ENCODE results near the gene AHDC1.
"Not testable (repeated sequence)": the region's sequence is repeated elsewhere in the genome, so short reads cannot be mapped to it uniquely, and the experiment has no call there.

The AHDC1 gene

DNA sequence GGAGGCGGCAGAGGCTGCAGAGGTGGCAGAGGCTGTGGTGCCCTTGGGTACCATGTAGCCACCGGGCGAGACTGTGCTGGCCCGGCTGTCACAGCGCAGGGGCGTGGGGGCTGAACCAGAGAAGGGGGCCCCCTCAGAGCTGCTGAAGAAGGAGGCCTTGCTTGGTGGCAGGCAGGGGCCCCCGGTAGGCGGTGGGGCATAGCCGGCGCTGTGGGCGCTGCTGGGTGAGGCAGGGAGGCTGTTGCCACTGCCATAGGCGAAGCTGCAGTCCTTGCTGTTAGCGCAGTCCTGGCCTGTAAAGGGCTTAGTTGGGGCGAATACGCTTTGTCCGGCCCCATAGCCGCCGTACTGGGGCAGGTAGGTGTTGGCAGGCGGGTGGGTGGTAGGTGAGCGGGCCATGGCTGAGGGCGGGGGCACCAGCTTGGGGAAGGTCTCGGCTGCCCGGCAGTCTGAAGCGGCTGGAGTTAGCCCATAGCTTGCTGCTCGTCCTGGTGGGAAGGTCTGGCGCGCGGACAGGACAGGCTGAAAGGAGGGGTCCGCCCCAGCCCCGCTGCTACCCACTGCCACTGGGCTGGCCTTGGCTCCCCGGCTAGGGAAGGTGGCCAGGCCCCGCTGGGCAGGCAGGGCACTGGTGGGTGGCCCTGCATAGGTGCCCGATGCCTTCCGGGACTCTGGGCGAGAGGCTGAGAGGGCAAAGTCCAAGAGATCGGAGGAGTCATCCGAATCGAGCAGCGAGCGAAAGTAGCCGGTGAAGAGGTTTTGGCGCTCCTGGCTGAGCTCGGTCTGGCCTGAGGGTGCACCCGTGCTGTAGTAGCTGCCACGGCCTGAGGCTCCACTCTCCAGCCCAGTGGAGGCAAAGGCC lies 54.9 kb downstream of the AHDC1 start:
- DNase-seq = no peak

DNA sequence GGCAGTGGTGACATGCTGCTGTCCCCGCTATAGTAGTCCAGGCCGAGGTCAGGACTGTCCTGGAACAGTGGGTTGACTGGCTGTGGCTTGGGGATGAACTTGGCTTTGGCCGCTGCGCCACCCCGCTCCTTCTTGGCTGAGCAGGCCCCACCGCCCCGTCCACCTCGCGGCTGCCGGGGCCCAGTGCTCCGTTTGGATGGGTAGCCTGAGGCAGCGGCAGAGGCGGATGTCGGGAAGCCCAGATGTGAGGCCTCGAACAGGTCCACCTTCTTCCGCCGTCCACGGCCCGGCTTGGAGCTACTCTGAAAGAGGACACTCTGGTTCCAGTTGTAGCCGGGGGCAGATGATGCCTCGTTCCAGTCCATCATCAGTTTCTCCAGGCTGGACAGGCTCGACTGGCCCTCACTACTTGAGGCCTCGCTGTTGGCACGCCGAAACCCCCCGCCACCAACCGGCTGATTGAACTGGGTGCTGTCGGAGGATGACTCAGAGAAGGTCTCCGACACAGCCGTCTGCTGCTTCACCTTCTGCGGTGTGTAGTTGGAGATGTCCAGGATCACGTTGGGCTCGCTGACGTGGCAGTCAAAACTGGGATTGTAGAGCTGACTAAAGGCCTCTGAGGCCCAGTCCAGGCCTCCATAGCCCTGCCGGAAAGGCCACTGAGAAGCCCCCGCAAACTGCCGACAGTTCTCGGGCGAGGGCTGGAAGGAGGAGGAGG lies 55.6 kb downstream of the AHDC1 start:
- DNase-seq = no peak

DNA sequence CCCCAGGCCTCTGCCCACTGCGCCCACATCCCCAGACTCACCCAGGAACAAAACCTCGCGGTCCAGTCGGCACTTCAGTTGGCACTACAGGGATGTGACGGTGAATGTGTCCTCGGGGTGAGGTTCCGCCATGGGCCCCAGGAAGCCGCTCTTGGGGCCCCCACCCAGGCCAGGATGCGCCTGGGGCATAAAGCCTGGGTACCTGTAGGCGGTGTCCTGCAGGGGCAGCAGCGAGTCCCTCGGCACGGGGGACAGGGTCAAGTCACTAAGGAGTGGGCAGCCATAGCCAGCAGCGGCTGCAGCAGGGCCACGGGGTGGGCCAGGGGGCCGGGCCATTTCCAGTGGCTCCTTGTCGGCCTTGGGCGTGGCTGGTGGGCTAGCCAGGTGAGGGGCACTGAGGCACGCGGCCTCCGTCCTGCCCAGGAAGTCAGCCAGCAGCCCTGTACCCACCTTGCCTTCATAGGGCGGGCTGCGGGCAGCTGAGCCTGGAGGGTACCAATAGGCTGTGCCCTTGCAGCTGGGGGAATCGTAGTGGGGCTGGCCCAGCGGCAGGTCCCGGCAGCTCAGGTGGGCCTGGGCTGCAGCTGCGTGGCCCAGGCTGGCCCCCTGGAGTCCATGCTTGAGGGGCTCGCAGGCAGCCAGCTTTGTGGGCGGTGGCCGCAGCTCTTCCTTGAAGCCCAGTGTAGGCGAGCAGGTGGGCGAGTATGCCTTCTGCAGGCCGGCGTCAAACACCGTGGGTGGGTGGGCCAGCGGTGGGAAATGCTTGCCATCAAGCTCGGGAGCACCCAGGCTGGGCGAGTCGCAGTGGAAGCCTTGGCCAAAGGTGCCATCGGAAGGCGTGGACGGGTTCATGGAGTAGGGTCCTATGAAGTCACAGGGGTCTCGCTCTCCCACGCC lies 56.5 kb downstream of the AHDC1 start:
- no peak for DNase-seq

DNA sequence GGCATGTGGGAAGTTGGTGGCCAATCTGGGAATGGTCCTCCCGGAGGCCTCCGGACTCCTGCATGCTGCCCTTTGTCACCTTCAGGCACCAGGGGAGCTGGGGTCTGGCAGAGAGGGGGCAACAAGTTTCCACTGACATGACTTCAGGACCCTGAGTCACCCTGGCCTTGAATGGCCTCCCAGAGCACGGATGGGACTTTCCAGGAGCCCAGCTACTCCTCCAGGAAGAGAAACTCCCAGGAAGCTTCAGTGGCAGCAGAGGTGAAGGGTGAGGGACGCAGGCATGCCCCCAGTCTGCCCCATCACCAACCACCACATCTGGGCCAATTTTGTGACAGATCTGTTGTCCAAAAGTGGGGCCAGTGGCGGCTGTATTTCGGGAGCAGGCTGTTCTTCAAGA lies 58.1 kb downstream of the AHDC1 start:
- no peak for DNase-seq

DNA sequence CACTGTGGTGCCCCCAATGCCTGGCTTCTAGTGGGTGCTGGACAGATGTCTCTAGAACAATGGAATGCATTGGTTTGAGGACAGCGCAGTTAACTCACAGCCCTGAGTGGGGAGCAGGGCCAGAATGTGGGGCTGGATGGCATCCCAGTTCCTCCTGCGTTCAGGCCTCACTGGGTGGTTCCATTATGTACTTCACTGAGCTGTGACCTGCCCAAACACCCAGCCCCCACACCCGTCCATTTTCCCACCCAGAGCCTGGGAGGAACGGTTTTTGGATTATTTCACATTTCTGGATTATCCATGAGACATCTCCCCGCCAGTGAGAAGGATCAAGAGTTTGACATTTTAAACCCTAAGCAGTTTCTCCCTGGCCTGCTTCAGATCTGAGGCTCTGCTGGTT lies 58.7 kb downstream of the AHDC1 start:
- no peak for DNase-seq

DNA sequence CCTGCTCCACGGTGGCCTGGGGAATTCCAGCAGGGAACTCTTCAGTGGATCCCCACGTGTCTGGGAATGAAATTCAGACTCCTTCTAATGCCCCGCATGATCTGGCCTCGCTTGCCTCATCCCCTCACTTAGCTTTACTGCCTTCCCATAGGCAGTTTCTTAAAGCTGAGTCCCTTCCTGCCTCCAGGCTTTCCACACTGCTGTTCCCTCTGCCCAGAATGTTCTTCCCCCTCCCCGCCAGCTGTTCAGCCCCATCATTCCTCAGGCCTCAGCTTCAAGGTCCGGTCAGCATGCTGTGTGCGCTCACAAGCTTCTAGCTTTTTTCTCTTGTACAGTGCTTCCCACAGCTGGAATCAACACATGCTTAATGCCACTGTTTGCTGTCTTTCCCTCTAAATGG lies 59.1 kb downstream of the AHDC1 start:
- DNase-seq = no peak

DNA sequence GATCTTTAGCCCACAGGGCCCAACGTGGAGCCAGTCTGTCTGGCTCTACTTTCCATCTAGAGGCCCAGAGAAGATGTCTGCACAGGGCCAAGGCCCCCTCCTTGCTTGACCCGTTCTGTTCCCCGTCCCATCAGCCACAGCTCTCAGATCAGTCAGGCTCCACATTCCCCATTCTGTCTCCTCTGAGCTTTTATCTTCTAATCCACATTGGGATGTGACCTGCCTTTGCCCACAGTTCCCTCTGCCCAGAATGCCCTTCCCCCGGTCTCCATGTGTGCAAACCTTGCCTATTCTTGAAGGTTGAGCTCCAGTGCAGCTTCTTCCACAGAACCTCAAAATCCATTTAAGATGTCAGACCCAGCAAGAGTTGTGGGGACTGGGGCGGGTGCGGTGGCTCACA lies 60.7 kb downstream of the AHDC1 start:
- DNase-seq = no peak

DNA sequence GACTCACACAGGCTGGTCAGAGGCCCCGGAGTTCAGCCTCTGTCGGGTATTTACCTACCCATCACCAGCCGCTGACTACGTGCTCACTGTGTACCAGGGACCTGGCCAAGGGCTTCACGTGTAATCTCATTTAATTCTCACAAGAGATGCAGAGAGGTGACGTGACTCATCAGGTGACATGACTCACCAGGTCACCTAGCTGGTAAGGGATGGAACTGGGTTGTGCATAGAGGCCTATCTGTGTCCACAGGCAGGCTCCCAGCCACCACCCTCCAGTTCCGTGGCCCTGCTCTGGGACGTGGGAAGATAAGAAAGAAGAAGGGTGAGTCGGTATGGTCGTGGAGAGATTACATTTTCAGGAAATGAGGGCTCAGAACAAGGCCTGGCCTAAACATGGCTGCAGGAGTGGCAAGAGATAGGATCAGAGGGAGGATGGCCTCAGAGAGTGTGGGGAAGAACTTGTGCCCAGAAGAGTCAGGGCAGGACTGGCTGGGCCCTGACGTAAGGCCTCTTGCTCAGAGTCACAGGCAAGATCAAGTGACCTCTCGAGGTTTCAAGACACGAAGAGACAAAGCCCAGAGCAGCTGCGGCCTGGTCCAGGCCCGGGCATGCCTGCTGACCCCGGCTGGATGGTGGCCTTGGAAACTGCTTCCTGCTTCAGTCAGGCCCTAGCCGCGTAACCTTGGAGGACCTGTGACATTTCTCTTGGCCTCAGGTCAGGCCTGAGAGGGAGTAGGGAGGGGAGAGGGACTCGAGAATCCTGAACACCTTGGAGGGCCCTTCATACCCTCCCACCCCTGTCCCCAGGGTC lies 61.3 kb downstream of the AHDC1 start:
- DNase-seq = no peak

DNA sequence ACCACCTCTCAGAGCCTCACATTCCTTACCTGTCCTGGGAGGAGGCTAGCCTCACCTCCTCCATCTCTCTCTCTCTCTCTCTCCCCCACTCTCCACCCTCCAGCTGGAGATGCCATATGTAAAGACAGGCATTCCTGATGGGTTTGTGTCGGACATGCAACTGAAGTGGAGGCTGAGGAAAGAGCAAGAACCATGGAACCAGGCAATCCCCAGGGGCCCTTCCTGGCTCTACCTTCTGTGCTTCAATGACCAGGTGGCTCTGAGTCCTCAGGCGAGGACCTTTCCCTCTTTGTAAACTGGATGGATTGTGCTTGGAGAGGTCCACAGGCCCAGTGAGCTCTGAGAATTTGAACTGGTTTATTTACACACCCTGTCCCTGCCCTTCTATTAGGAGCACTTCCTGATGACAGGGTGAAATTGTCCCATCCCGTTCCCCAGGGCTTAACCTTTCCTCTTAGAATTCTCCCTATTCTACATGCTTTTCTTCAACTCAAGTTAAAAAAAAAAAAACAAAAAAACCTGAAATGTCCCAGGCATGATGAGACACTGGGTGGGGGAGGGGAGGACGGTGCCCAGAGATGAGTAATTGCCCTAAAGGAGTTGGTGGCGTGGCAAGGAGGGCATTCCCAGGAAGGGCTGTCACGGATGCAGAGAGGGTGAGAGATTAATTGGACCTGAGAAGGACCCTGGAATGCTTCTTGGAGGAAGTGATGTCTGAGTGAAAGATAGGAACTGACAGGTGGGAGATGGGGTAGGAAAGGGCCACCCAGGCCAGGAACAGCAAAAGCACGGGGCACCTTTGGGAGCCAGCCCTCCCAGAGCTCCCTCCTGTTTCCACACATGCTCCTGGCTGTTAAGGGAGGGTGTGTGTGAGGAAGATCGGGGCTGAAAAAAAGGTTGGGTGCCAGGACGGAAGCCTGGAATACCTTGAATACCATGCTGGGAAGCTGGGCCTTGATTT lies 63.8 kb downstream of the AHDC1 start:
- DNase-seq = no peak

DNA sequence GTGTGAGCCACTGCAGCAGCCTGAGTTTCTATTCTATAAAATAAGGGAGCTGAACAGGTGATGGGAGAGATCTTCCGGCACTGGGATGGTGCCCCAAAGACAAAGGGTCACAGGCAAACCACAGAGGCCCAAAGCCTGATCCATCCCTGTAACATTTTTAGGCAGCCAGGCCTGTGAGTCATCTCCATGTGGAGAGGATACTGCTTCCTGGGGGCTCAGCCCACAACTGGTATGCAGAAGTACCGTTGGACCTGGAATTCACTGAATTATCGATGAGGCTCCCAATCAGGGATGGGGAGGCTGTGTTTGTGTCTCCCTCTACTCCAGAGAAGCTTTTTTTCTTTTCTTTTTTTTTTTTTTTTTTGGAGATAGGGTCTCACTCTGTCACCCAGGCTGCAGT lies 65.2 kb downstream of the AHDC1 start:
- DNase-seq = no peak

DNA sequence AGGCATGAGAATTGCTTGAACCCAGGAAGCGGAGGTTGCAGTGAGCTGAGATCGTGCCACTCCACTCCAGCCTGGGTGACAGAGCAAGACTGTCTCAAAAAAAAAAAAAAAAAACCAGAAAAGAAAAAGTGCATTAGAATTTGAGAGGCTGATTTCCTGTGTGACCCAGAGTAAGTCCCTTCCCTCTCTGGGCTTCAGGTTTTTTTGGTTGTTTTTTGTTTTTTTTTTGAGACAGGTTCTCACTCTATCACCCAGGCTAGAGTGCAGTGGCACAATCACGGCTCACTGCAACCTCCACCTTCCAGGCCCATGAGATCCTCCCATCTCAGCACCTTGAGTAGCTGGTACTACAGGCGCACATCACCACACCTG lies 65.7 kb downstream of the AHDC1 start:
- DNase-seq = not testable (repeated sequence)

DNA sequence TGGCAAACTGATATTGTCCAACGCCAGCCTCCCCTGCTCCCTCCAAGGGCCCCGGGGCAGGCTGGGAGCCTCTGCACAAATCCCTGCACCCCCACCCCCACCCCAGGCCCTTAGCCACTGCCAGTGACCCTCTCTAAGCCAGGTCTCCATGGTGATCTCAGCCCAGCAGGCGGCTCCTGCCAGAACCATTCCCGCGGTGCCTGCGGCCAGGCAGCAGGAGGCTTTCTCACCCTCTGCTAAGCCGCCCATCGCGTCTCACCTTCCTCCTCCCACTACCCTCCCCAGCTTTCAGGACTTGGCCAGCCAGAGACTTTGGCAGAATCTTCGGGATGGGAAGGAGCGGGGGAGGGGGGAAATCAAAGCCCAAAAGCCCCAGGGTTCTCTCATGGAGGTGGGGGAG lies 67.2 kb downstream of the AHDC1 start:
- DNase-seq = no peak

DNA sequence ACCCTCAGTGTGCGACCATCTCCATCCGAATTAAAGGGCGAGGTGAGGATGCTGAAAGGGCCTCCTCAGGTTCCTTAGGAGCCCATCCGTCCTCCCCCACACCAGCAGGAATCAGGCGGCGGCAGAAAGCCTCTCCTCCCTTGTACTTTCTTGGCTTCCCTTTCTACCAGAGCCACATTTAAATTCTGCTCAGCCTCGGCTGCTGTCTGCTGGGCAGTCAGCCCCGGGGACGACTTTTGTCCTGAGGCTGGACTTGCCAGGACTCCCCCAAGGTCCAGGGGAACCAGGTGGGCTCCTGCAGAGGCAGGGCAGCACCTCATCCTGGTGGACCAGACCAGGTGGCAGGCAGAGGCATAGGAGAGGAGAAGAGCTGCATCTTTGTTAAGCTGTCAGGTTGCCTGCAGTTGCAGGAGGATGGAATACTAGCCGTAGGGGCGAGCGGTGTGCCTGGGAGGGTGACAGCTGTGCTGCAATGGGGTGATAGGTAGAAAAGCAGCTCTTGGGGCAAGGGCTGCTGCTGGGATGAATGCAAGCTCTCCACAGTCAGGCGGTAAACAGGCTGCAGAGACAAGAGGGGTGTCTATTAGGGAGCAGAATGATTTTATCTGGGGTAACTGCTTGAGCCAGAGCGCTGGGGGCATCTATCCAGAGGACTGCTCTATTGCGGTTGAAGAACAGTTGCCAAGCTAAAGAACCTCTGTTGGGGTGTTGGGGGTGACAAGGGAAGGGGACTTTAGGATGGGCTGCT lies 67.8 kb downstream of the AHDC1 start:
- no peak for DNase-seq

DNA sequence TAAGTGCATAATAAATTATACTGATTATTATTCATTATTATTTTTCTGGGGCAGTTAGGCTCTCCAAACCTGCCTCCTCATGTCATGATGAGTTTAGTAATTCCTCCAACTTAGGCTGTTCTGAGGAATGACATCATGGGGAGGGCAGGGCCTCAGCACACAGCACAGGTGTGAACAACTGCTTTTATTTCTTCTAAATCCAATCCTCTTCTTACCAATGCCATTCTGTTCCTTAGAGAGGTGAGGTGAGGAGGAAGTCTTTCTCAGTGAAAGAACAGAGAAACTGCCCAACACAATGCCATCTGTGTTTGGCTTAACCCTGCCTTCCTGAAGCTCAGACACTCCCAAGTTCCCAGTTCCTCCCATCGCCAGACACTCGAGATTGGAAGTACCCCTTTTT lies 68.6 kb downstream of the AHDC1 start:
- DNase-seq = no peak

DNA sequence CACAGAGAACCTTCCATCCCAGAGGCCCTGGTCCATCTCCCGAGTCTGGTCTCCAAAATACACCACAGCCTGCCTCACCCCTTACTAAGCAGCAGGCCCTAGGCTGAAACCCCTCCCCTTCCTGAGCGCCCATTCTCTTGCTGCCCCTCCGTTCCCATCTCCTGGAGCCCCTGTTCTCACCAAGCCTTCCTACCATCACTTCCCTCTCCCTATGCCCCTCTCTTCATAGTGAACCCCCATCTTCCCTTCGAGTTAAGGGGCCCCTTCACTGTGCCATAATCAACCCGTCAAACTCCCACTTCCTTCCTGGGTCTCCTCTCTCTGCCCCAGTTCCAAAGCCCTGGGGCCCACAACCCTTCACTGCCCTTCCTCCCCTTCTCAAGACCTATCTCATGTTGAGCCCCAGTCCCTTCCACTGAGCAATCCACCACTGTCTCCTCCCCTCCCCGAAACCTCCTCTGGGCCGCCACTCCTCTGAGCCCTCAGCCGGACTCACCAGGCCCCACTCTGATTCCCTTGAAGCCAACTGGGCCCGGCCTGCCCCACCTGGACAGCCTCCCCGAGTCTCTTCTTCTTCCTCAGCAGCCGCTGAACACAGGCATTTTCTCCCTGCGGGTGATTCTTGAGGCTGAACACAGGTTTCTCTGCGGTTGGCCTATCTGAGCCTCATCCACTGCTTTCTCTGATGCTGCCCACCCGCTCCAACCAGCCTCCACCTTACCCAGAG lies 71.8 kb downstream of the AHDC1 start:
- no peak for DNase-seq

DNA sequence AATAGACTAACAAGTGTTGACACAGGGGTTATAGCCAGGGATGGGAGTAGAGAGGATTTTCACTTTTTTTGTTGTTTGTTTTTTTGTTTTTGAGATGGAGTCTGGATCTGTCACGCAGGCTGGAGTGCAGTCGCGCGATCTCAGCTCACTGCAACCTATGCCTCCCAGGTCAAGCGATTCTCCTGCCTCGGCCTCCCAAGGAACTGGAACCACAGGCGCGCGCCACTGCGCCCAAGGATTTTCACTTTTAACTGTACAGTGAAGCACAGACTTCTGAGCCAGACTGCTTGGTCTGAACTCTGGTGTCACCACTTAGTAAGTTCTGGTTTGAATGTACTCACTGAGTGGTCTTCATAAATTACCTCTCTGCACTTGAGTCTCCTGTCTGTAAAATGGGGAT lies 73.8 kb downstream of the AHDC1 start:
- DNase-seq = no peak

DNA sequence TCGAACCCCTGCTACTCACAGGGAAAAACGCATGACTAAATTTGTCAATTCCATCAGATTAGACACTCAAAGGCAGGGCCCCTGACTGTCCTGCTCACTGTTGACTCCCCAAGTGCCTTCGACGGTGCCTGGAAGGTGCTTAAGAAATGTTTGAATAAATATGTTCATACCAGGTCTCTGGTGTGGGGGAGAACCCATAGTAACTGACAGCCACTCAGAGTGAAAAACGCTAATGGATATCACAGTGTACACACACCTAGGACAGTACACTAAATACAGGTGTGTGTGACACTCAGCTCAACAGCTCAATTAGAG lies 74.3 kb downstream of the AHDC1 start:
- DNase-seq = no peak

DNA sequence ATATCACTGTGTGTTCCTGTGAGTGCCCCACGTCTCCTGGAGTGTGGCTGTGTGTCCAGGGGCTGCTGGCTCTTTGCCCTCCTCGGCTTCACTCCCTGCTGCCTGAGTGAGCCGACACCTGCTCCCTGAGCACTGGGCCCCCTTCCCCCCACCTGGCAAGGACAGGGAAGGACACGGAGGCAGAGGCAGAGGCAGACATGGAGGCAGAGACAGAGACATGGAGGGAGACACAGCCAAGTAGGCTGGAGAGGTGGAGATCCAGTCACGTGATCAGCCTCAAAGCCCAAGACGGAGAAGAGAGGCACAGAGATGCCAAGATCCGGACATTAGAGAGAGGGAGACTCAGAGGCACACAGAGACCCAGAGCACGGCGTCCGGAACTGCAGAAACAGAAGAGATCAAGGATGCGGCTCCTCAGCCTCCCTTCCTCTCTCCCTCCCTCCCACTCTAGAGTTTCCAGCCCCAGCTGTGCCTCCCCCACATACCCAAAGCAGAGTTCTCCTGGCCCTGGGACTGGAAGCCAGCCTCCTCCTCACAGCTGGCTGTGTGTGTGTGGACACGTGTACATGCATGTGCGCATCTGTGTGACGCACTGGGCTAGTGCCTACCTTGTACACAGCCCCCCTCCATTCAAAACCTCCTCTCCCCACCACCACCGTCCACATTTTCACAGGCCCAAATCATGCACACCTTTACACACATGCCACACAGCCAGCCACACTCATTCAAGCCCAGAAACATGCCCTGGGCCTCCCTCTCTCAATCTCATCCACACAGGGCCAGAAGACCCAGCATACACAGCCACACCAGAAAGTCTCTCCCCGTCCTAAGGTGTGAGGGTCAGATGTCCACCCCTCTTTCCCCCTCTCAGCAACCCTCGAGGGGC lies 74.9 kb downstream of the AHDC1 start:
- DNase-seq = no peak
